Heart left ventricle (tissue), 16 donors: Measurements from ENCODE around the gene DLGAP4. TPM values are rescaled to one million over a fixed set of nuclear protein-coding genes. Genes with fewer than 3 reads are reported as not detected.

ENCODE experiments used
- ATAC-seq, 4 donors: fragments of 200-7000 bp; cut with Tn5 transposase; one replicate each; pipeline ENCODE4 v1.9.1; 2020 to 2022; ENCODE audit warnings: moderate library complexity in 4 of 4, mild to moderate bottlenecking in 3 of 4, moderate number of reproducible peaks in 1 of 4
- DNase-seq, 5 donors: peaks; one replicate each; pipeline ENCODE4 v3.0.0-alpha.2; 2020
- H3K27ac ChIP-seq, 12 donors: fragments of 200-600 bp; sonication (generic) in 4 of 12; one replicate each; pipeline versions ENCODE4 v1.5.0 to v1.8.0; 2016 to 2022; ENCODE audit warnings: mild to moderate bottlenecking in 2 of 12
- H3K27me3 ChIP-seq, 9 donors: fragments of 200-600 bp; sonication (generic) in 2 of 9; one replicate each; pipeline versions ENCODE4 v1.5.1 to v1.8.0; 2016 to 2022; ENCODE audit warnings: mild to moderate bottlenecking in 3 of 9
- H3K36me3 ChIP-seq, 9 donors: fragments of 200-600 bp; sonication (generic) in 2 of 9; one replicate each; pipeline versions ENCODE4 v1.5.0 to v1.8.0; 2018 to 2022; ENCODE audit warnings: mild to moderate bottlenecking in 2 of 9
- H3K4me1 ChIP-seq, 12 donors: fragments of 200-600 bp; sonication (generic) in 4 of 12; one replicate each; pipeline versions ENCODE4 v1.5.0 to v1.8.0; 2016 to 2022; ENCODE audit warnings: mild to moderate bottlenecking in 3 of 12
- H3K4me3 ChIP-seq, 12 donors: fragments of 200-600 bp; sonication (generic) in 4 of 12; one replicate each; pipeline versions ENCODE4 v1.5.0 to v1.8.0; 2017 to 2022; ENCODE audit warnings: mild to moderate bottlenecking in 9 of 12, moderate library complexity in 4 of 12
- H3K9me3 ChIP-seq, 12 donors: fragments of 200-600 bp; sonication (generic) in 4 of 12; one replicate each; pipeline versions ENCODE4 v1.5.0 to v1.8.0; 2016 to 2022; ENCODE audit warnings: mild to moderate bottlenecking in 1 of 12
- CTCF ChIP-seq, 12 donors: fragments of 200-600 bp; sonication (generic) in 4 of 12; IDR thresholded peaks; one replicate each; pipeline versions ENCODE4 v1.5.0 to v1.8.0; 2018 to 2022; ENCODE audit warnings: antibody characterized with exemption in 12 of 12, mild to moderate bottlenecking in 5 of 12
- POLR2A ChIP-seq, 2 donors: fragments of 450-650 bp; IDR thresholded peaks; one replicate each; pipeline ENCODE4 v1.6.1; 2017; ENCODE audit warnings: antibody characterized with exemption in 2 of 2, mild to moderate bottlenecking in 2 of 2, moderate library complexity in 2 of 2
- WGBS, 4 donors: extraction: QIAGEN DNeasy Blood & Tissue Kit in 2 of 4; methylation state at CpG; one replicate each; pipeline versions ENCODE4 v1.1.5 to v1.1.7; 2013 to 2018; 5-methylcytosine and 5-hydroxymethylcytosine counted together
- intact Hi-C, 10 donors: fragments of 100-400 bp; cut with DNase I; formaldehyde crosslinking; loops; one replicate each; pipeline versions ENCODE4 v1.11.1 to v1.14.2; 2022
- polyA plus RNA-seq, 2 donors: library from polyadenylated mRNA; stranded (reverse); fragments of 200-250 nt; gene quantifications; one replicate each; pipeline ENCODE4 v1.2.3, GENCODE V29; 2013
- total RNA-seq, 9 donors: library from RNA; depleted of rRNA in 2 of 9; stranded (reverse); fragments of >200 nt in 2 of 9; fragmentation: NEBNext Ultra II Directional in 3 of 9; extraction: Animal tissue kit (Norgen Biotek cat#: 25700) in 3 of 9; gene quantifications; one replicate each; pipeline versions ENCODE4 v1.1.0 to v1.2.4, GENCODE V29; 2016 to 2023
- donor health status: ischemic (EF 13 %, LVEDD 7.1; RV severe dilation, severe dysfunction).
- donor health status: healthy with polysubstance abuse.
- donor health status: DM: no; HTN: yes; CAD: no.
- donor health status: DM: no; HTN: no; CAD: no.
- donor health status: ischemic (EF 25% LVEDD 6.9; RV normal size, moderate dysfunction).
- donor health status: ischemic (EF 25% LVEDD 5.7; RV mildly dilated, moderate dysfunction).
- donor health status: healthy.
- donor health status: DM: yes; HTN: yes; CAD: no.
- donor health status: ischemic (EF 35%, LVEDD 5.7; RV mildly dilated, moderate dysfunction).
- donor health status: nonischemic (EF 11% LVEDD 7.7; RV severe dilation, severe dysfunction).
- donor health status: DM: yes; HTN: yes; CAD: no.
- donor health status: PGD.
- donor health status: ischemic (EF 29% LVEDD 5.4; RV normal size, mild dysfunction).
- donor health status: nonischemic (EF 23%, LVEDD 6.1; RV moderate dilation, normal function).

Gene DLGAP4
- total and polyA plus RNA-seq, 11 donors = 25.6 to 76.7 (median 55.1) TPM

DNA sequence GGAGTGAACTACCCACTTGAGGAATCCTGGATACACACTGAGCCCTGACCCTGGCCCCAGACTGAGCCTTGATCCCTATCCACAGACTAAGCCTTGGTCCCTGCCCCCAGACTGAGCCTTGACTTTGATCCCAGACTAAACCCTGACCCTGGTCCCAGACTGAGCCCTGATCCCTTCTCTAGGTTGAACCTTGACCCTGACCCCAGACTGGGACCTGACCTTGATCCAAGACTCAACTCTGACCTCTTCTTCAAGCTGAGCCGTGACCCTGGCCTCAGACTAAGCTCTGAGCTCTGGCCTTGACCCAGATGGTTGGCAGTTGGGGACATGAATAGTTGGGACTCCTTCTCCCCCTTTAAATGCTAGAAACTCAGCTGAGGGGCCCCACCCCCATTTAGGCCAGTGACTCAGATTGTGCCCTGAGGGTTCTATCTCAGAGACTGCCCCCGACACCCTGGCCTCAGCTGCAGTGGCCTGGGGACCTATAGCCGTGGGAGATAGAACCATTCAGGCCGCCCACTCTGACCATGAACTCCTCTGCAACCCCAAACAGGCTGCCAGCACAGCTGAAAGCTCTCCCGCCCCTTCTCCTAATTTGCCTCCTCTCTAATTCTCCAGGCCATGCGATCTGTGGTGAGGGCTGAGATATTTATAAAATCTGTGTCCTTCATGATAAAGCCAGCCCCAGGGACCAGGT is 84.7 kb downstream of the DLGAP4 start:
- TF ChIP-seq CTCF (IDR thresholded peaks at IDR 0.05) (no peak), POLR2A (IDR thresholded peaks at IDR 0.05) (no peak)
- DNase-seq (no peak), ATAC-seq (no peak)
- H3K4me1 ChIP-seq = no peaks in the 10 kb centered on the region
- intact Hi-C loops = loop anchor here in 1 of 10 donors (10.0 kb wide), 1 partner anchor 56 kb away; no protein-coding TSS in a partner anchor
- H3K27me3 ChIP-seq = peaks cover 0 to 12% (median 3%) of the 10 kb centered on the region in 9 donors
- no peak overlapping the region for H3K27ac ChIP-seq
- 57 to 61% (median 58%) methylated on average over 6 of the region's 6 CpGs for WGBS, 4 donors
- H3K4me3 ChIP-seq = no peak overlapping the region
- H3K9me3 ChIP-seq = no peaks in the 10 kb centered on the region
- no peaks in the 10 kb centered on the region for H3K36me3 ChIP-seq

GRCh38 chr20:36391456-36391855 is 85.3 kb downstream of the DLGAP4 start:
- DNase-seq = no peak
- peaks cover 0 to 12% (median 3%) of the 10 kb centered on the region in 9 donors for H3K27me3 ChIP-seq
- H3K4me1 ChIP-seq = no peaks in the 10 kb centered on the region
- no peak overlapping the region for H3K4me3 ChIP-seq
- H3K9me3 ChIP-seq = no peaks in the 10 kb centered on the region
- no peak for ATAC-seq
- WGBS, 4 donors = 20 to 65% (median 25%) methylated on average over 2 to 5 of the region's 5 CpGs
- TF ChIP-seq CTCF (IDR thresholded peaks at IDR 0.05) = no peak
- TF ChIP-seq POLR2A (IDR thresholded peaks at IDR 0.05) = no peak
- intact Hi-C loops = loop anchor here in 1 of 10 donors (10.0 kb wide), 1 partner anchor 57 kb away; no protein-coding TSS in a partner anchor
- no peaks in the 10 kb centered on the region for H3K36me3 ChIP-seq
- H3K27ac ChIP-seq = no peak overlapping the region

- 39 to 70% (median 43%) methylated on average over 5 of the region's 5 CpGs for WGBS, 4 donors
- intact Hi-C loops = loop anchor here in 1 of 10 donors (10.0 kb wide), 1 partner anchor 57 kb away; no protein-coding TSS in a partner anchor
Observed at GRCh38 chr20:36391955-36392354, 85.8 kb downstream of the DLGAP4 start.

More at GRCh38 chr20:36391955-36392354, 85.8 kb downstream of the DLGAP4 start:
- DNase-seq (no peak), ATAC-seq (no peak)
- no peak overlapping the region for H3K4me3 ChIP-seq
- no peaks in the 10 kb centered on the region for H3K36me3 ChIP-seq
- H3K27me3 ChIP-seq = peaks cover 0 to 12% (median 3%) of the 10 kb centered on the region in 9 donors
- H3K4me1 ChIP-seq = no peaks in the 10 kb centered on the region
- TF ChIP-seq CTCF (IDR thresholded peaks at IDR 0.05) (no peak), POLR2A (IDR thresholded peaks at IDR 0.05) (no peak)
- no peaks in the 10 kb centered on the region for H3K9me3 ChIP-seq
- no peak overlapping the region for H3K27ac ChIP-seq
